Activated naive CD8-positive, alpha-beta T cell treated with anti-CD3 and anti-CD28 coated beads, Interleukin-2, amount 50 U/mL, for 24 hours (primary cell): ENCODE measurements around the gene SCP2.

ENCODE experiments used
- ATAC-seq: fragments of 150-1000 bp; cut with Tn5 transposase; one replicate; pipeline ENCODE4 v1.10.0; 2021
- DNase-seq: peaks from one replicate; pipeline ENCODE4 v3.0.0; 2021
- H3K27ac Mint-ChIP-seq: one replicate; pipeline ENCODE4 v1.8.0; 2021; ENCODE audit warnings: mild to moderate bottlenecking, mixed read lengths
- H3K27me3 Mint-ChIP-seq: one replicate; pipeline ENCODE4 v1.8.0; 2021; ENCODE audit warnings: mixed read lengths
- H3K36me3 Mint-ChIP-seq: one replicate; pipeline ENCODE4 v1.8.0; 2021; ENCODE audit warnings: low read depth, mixed read lengths
- H3K4me1 Mint-ChIP-seq: one replicate; pipeline ENCODE4 v1.8.0; 2021; ENCODE audit warnings: mixed read lengths
- H3K4me3 Mint-ChIP-seq: one replicate; pipeline ENCODE4 v1.8.0; 2021; ENCODE audit warnings: mild to moderate bottlenecking, moderate library complexity, mixed read lengths
- H3K9me3 Mint-ChIP-seq: one replicate; pipeline ENCODE4 v1.8.0; 2021; ENCODE audit warnings: mixed read lengths

The SCP2 gene

DNA sequence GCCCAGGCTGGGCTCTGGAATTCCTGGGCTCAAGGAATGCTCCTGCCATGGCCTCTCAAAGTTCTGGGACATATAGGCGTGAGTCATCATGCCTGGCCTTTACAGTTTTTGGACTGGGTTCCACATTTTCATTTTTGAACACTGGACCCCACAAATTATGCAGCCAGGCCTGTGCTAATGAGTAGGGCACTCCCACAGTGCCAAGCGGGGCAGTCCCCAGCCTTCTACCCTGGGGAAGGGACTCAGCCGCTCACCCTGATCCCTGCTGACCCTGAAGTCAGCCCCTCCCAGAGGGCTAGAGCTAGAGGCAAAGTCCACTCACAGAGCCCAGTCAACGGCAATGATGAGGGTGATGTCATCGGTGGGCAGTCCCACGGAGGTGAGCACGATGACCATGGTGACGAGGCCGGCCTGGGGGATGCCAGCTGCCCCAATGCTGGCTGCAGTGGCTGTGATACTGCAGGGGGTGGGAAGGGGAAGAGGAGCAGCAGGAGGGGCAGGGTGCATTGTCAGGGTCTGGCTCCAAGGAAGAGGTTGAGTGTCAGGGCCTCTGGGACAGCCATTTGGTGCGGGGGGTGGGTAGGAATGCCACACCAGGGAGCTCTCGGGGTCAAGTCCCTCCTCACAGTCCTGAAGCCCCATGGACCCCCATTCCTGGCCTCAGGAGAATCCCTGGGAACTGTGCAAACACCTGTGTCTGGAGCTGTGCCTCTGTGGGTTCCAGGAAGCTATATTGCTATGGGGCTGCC lies 162.6 kb downstream of the SCP2 start:
- Mint-ChIP-seq H3K4me1 (no peaks in the 10 kb centered on the region), H3K36me3 (no peaks in the 10 kb centered on the region), H3K9me3 (no peaks in the 10 kb centered on the region), H3K27me3 (no peaks in the 10 kb centered on the region), H3K4me3 (no peak overlapping the region), H3K27ac (no peak overlapping the region)
- no peak for DNase-seq
- ATAC-seq: no peak

- no peak overlapping the region for H3K27ac Mint-ChIP-seq
- DNase-seq: no peak
- H3K36me3 Mint-ChIP-seq: no peaks in the 10 kb centered on the region
- no peaks in the 10 kb centered on the region for H3K9me3 Mint-ChIP-seq
- H3K4me3 Mint-ChIP-seq: no peak overlapping the region
- no peak for ATAC-seq
- no peaks in the 10 kb centered on the region for H3K4me1 Mint-ChIP-seq
- no peaks in the 10 kb centered on the region for H3K27me3 Mint-ChIP-seq
Observed at GRCh38 chr1:53090227-53091147, 163.4 kb downstream of the SCP2 start.

GRCh38 chr1:53091841-53092645 lies 165.0 kb downstream of the SCP2 start:
- Mint-ChIP-seq H3K36me3 (no peaks in the 10 kb centered on the region), H3K27ac (no peak overlapping the region), H3K4me1 (no peaks in the 10 kb centered on the region), H3K9me3 (no peaks in the 10 kb centered on the region), H3K27me3 (no peaks in the 10 kb centered on the region), H3K4me3 (no peak overlapping the region)
- ATAC-seq: no peak
- DNase-seq: no peak

DNA sequence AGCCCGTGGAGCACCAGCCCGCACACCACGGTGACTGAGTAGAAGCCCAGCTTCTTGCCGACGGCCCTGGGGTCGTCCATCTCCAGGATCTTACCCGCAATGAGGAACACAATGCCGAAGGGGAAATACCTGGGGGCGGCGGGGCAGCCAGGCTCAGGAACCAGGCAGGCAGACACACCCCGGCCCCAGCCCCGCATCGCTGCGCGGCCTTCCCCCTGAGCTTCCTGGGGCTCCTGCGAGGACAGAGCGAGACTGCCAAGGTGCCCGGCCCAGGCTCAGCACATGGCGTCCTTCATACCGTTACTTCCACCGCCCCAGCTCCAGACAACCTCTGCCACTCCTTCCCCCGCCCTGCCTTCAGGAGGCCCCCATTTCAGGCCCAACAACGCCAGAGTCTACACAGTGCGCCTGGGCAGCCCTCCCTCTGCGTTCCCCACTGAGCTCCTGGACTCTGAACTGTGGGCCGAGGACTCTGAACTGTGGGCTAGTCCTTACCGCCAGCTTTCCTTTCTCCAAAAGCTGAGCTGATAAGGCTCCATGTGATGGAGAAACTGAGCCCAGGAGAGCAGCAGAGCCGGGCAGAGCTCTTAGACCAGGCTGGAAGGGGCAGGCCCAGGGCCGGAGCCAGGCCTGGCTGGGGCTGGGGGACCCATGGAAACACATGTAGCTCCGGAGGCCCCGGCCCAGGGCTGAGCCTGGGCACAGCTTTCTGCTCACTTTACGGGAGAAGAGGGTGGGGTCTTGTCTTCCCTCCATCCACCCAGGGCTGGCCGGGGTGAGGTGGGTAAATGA lies 165.8 kb downstream of the SCP2 start:
- H3K9me3 Mint-ChIP-seq: no peaks in the 10 kb centered on the region
- ATAC-seq (no peak), DNase-seq (no peak)
- no peak overlapping the region for H3K4me3 Mint-ChIP-seq
- no peaks in the 10 kb centered on the region for H3K4me1 Mint-ChIP-seq
- no peaks in the 10 kb centered on the region for H3K36me3 Mint-ChIP-seq
- no peaks in the 10 kb centered on the region for H3K27me3 Mint-ChIP-seq
- H3K27ac Mint-ChIP-seq: no peak overlapping the region

DNA sequence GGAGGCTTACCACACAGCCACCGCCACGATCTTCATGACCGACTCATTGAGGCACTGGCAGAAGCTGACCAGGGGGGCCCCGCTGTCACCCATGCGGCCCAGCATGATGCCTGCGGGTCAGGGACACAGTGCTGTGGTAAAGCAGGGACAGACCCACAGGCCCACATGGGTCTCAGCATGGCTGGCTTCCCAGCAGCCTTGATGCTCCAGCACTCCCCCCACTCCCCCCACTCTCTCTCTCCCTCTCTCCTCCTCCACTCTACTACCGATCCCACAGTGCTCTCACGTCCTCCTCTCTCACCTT lies 166.3 kb downstream of the SCP2 start:
- Mint-ChIP-seq H3K4me1 (no peaks in the 10 kb centered on the region), H3K36me3 (no peaks in the 10 kb centered on the region), H3K4me3 (no peak overlapping the region), H3K27me3 (no peaks in the 10 kb centered on the region), H3K27ac (no peak overlapping the region), H3K9me3 (no peaks in the 10 kb centered on the region)
- ATAC-seq: no peak
- no peak for DNase-seq

GRCh38 chr1:53093778-53094532 lies 166.9 kb downstream of the SCP2 start:
- H3K4me3 Mint-ChIP-seq: no peak overlapping the region
- no peak for ATAC-seq
- no peak for DNase-seq
- H3K27me3 Mint-ChIP-seq: no peaks in the 10 kb centered on the region
- no peaks in the 10 kb centered on the region for H3K9me3 Mint-ChIP-seq
- no peaks in the 10 kb centered on the region for H3K36me3 Mint-ChIP-seq
- H3K4me1 Mint-ChIP-seq: no peaks in the 10 kb centered on the region
- H3K27ac Mint-ChIP-seq: no peak overlapping the region

GRCh38 chr1:53094533-53094919 lies 167.4 kb downstream of the SCP2 start:
- no peaks in the 10 kb centered on the region for H3K4me1 Mint-ChIP-seq
- no peaks in the 10 kb centered on the region for H3K27me3 Mint-ChIP-seq
- H3K36me3 Mint-ChIP-seq: no peaks in the 10 kb centered on the region
- ATAC-seq (no peak), DNase-seq (no peak)
- no peak overlapping the region for H3K27ac Mint-ChIP-seq
- H3K9me3 Mint-ChIP-seq: no peaks in the 10 kb centered on the region
- H3K4me3 Mint-ChIP-seq: no peak overlapping the region
